GM18526 (cell line): ENCODE results near the gene UBA1.

Experiments
- POLR2A ChIP-seq: IDR thresholded peaks from 3 replicates; pipeline ENCODE4 v1.6.1; 2011; ENCODE audit not compliant: insufficient read length; ENCODE audit errors: extremely low read depth

UBA1 gene

DNA sequence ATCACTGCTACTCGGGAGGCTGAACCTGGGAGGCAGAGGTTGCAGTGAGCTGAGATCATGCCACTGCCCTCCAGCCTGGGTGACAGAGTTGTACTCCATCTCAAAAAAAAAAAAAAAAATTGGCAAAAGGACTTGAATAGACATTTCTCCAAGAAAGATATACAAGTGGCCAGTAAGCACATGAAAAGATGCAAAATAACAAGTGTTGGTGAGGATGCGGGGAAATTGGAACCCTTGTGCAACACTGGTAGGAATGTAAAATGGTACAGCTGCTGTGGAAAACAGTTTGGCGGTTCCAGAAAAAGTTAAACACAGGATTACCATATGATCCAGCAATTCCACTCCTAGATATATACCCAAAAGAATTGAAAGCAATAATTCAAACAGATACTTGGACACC, 29.2 kb upstream of the UBA1 start:
- no peak for TF ChIP-seq POLR2A

DNA sequence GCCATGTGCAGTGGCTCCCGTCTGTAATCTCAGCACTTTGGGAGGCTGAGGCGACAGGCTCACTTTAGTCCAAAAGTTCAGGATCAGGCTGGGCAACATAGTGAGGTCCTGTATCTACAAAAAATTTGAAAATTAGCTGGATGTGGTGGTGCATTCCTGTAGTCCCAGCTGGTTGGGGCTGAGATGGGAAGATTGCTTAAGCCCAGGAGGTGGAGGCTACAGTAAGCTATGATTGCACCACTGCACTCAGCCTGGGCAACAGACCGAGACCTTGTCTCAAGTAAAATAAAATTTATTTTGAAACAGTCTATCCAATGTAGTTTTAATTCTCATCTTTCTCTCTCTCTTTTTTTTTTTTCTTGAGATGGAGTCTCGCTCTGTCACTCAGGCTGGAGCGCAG, 27.5 kb upstream of the UBA1 start:
- no peak for TF ChIP-seq POLR2A

DNA sequence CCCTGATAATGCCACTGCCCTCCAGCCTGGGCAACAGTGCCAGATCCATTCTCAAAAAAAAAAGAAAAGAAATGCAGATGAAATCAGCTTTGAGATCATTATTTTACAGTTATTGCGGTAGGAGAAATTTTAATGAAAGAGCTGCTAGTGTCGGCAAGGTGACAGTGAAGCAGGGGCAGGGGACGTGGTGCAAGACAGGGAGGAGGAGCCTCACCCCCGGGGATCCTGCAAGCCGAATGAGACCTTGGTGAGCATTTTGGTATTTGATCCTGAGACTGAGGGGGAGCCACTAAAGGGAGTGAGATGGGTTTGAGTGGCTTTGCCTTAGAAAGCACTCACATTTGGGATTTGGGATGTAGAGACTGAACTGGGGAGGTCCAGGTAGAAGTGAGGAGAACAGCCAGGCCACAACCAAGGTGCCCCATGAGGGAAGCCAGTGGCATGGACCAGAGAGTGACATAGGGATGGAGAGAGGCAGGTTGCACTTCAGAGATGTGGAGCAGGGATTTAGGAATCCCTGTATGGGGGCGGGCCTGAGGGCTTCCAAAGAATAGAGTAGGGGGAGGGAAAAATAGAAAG, 25.0 kb upstream of the UBA1 start:
- TF ChIP-seq POLR2A = no peak

DNA sequence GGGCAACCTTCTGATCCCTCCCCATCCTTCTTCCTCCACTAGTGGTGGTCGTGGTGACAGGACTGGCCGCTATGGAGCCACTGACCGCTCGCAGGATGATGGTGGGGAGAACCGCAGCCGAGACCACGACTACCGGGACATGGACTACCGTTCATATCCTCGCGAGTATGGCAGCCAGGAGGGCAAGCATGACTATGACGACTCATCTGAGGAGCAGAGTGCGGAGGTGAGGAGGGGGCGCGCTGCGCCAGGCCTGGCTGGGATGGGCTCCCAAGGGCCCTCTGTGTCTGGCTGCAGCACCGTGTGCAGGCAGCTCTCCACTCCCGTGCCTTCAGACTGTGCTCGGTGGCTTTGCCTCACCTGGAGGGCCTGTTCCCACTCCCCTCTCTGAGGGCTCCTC, 24.4 kb upstream of the UBA1 start:
- no peak for TF ChIP-seq POLR2A

DNA sequence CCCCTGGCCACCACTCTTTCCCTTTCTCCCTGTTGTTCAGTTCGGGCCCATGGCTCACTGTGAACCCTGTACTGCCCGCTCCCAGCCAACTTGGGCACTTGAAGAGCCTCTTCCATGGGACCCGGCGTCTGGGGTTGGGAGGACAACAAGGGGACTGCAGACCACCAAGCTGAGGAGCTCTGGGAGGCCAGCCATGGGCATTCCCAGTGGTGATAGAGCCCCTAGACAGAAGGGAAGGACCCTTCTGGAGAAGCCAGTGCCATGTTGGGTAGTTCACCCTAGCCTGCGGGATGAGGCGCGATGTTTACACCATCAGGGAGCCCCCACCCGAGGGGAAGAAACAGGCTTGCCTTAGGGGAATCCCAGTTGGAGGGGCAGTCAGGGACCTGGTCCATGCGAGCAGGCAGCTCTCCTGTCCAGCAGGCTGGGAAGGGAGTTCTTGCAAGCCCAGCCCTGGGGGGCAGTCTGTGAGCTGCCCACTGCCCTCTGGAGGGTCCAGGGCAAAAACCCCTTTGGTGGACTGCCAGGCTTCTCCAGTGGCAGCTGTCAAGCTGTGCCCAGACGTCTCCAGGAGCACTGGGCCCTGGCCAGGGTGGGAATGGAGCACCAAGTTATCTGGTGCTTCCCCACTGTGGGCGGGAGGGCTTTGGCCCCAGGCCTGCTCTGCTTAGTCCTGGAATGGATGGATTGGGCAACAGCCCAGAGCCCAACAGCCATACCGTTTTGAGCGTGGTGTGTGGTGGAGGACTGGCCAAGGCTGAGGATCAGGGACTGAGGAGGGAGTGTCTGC, 23.7 kb upstream of the UBA1 start:
- TF ChIP-seq POLR2A = no peak

DNA sequence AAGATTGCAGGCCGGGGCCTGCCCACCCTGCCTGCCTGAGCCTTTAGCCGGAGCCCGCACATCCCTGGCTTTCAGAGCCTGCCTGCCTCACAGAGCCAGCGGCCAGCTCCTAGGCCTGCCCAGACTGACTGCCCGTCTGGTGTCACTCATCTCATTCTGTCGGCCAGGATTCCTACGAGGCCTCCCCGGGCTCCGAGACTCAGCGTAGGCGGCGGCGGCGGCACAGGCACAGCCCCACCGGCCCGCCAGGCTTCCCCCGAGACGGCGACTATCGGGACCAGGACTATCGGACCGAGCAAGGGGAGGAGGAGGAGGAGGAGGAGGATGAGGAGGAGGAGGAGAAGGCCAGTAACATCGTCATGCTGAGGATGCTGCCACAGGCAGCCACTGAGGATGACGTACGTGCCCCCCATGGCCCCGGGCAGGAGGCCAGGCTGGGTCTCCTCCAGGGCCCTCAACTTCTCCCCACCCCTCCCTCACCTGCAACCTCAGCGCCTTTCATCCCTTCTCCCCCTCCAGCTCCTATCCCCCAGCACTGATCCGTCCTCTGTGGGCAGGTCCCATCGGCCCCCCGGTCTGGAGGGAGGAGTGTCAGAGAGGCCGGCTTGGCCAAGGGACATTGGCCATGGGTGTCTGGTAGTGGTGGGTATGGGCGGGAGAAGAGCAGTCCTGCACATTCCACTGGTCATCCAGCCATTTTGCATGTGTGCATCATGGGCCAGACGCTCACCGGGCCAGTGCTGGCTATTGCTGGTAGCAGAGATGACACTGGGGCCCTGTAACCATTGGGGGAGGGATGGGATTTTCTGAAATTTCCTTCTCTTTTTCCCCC, 22.6 kb upstream of the UBA1 start:
- TF ChIP-seq POLR2A = no peak

DNA sequence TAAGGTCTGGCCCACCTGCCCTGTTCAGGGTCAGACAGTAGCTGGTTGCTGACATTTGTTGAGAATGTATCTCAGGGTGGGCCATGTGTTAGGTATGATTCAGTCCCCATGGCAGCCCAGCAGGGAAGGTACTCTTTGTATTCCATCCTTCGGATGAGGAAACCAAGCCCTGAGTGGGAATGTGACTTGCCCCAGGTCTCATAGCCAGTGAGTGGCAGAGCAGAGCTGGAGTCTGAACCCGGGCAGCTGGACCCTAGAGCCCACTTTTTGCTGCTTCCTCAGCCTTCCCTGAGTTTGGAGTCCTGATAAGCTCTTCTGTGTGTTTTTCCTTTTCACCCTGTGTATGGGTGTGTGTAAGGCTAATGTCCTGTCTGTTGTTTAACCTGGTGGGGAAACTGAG, 21.6 kb upstream of the UBA1 start:
- no peak for TF ChIP-seq POLR2A

DNA sequence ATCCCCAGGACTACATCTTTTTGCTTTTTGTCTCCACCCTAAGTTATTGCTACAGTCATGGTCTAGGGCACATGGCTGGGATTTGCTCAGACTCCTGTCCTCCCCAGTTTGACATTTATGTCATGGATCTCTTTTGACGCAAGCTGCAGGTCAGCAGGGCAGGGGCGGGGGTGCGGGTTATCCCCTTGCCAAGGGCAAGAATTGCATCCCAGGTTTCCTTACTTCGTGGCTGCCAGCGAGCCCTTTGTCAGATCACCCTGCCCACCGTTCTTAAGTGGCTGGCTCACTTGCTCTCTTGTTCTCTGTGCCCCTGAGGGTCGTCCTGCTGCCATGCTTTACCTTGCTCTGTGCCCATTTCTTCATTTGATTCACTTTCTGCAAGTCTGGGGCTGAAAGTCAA, 21.1 kb upstream of the UBA1 start:
- TF ChIP-seq POLR2A = no peak

DNA sequence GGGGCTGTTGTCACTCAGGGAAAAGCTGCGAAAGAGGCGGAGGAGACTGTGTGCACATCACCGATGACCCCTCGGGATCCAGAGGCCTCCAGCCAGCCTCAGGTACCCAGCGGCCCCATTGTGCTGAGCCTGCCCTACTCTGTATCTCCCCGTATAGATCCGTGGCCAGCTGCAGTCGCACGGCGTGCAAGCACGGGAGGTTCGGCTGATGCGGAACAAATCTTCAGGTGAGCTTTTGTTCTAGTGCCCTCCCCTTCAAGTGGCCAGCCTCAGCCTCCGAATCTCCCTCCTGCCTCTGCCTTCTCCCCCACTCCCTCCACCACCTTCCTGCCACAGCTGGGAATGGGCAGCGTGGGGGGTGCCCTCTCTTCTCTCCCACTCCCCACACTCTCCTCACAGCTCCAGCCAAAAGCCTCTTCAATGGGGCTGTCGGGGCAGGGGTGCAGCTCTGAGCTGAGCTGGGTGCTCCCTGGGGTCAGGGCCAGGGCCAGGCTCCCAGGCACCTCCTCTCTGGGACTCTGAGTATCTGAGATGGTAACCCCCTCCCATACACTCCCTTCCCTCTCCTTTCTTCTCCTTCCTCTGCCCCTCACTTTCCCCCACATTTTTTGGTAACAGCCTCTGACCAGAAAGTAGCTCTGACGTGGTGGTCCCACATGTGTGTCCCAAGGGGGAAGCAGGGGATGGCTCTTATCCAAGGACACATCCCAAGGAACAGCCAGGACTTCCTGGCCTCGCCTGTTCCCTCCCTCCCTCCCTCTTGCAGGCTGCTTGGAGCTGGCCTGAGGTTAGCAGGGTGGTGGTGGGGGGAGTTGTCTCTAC, 20.4 kb upstream of the UBA1 start:
- no peak for TF ChIP-seq POLR2A

DNA sequence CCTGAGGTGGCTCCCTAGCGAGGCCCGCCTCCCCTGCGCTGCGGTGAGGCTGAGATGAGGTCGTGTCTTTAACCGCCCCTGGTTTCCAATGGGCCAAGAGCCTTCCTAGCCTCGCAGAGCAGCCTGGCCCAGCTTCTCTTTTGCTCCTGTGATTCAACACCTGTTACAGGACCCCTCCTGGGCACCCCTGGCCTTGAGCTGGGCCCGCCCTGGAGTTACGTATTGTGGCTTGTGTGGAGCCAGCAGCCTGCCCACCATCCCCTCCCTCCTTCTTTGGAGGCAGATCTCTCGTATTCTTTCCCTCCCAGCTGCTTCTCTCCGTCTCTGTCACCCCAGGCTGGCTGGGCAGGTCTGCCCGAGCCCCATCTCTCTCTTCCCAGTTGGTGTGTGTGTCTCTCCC, 19.3 kb upstream of the UBA1 start:
- no peak for TF ChIP-seq POLR2A

DNA sequence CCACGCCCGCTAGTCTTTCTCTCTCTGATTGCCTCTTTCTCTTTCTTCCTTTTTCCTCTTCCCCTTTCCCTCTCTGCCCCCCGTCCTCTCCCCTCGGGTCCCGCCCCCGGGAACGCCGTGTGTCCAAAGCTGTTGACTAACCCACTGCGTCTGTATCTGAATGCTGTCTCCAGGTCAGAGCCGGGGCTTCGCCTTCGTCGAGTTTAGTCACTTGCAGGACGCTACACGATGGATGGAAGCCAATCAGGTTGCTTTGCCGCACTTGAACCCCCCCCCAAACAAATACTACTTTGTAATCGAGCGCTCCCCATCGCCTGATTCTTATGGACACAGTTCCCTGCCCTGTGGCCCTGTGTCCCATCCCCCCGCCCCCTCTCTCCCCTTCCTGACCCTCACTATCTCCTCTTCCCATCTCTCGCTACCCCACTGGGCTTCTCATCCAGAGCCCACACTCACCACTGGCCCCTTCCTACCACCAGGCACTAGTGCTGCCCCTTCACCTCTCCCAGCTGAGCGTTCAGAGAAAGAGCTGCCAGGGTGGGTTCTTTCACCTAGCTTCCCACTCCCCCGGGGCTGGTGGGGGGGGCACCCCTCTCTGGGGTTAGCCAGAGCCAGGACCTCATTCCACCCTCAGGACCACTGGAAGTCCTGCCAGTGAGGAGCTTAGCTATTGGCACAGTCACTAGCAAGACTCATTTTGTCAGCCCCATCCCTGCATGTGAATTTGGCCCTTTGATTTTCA, 18.6 kb upstream of the UBA1 start:
- TF ChIP-seq POLR2A = no peak

DNA sequence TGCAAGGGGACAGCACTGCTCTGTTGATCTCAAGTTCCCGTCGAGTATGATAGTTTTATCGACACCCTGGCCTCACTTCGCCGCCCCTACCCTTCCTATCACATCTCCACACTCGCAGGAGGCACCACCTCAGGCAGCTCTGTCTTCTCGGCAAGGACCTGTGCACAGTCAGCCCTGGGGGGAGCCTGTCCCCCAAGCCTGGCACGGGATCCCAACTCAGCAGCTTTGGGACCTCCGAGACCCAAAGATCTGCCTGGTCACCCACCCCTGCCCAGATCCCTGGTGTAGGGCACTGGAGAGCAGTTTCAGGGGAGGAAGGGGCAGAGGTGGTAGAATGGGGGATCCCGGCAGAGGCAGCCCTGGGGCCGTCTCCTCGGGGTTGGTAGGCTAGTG, 18.0 kb upstream of the UBA1 start:
- no peak for TF ChIP-seq POLR2A

DNA sequence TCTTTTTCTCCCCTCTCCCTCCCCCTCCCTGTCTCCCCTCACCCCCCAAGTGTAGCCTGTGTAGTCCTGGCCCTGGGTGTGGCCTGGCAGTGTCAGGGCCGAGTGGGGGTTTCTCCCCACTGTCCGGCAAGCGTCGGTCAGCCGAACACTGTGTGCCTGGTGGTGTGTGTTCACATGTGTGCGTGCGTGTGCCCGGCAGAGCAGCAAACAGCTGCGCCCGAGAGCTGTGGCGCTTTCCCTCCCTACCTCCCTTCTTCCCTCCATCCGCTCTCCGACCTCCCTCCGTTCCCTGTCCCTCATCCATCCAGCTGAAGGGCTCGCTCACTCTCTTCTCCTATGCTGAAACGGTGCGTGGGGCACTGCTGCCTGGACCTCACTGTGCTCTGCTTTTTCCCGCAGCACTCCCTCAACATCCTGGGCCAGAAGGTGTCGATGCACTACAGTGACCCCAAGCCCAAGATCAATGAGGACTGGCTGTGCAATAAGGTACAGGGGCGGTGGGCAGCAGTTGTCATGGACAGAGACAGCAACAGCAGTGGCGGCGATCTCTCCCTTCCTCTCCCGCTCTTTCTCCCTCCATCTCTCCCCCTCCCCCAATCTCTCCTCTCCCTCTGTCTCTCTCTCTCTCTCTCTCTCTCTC, 17.4 kb upstream of the UBA1 start:
- TF ChIP-seq POLR2A = no peak

DNA sequence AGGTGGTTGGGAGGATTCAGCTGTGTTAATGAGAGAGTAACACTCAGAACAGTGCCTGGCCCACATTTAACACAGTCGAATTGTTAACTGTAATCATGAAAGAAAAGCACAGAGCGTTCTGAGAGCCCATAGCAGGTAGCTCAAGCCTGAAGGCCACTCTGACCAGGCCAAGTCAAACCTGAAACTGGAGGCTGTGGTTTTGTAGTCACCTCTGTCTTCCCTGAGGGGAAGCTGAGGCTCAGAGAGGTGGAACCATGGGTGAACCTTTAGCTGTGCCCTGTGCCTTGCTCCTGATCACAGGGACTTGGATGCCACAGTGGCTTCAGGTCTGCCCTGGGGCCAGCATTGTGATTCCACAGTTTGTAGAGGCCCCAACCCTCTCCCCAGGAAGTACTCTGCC, 16.6 kb upstream of the UBA1 start:
- TF ChIP-seq POLR2A = no peak

DNA sequence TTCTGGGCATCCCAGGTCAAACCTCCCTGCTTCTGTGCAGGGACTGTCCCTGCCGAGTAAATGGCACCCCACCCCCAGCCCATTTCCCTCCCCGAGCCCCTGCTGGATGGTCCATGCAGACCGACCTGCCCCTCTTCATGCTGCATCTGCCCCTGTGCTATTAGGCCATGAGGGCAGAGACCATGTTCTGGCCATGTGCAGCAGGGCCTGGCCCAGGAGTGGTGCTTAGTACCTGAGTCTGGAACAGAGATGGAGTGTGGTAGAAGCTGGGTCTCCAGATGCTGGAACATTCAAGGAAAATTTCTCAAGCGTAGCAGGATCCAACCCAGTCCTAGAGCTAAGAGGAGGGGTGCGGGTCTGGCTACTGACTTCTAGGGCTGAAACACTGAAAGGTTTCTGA, 15.3 kb upstream of the UBA1 start:
- no peak for TF ChIP-seq POLR2A
